HG03342 (cell line): ENCODE data around the gene ZNF3.

Experiments used
- ATAC-seq: cut with Tn5 transposase; IDR thresholded peaks from one replicate; pipeline ENCODE4 v1.9.1; 2021; ENCODE audit warnings: mild to moderate bottlenecking, moderate library complexity; ENCODE audit not compliant: unreplicated experiment

The ZNF3 gene

GRCh38 chr7:100088621-100089457, 7.3 kb upstream of the ZNF3 start, which contains the start of gene COPS6:
Gene COPS6 (plus strand): TSS chr7:100088969. CDS start chr7:100088991, 22 bp downstream.
- ATAC-seq, result peak; percentile 42

- ATAC-seq, result no peak
Measured at GRCh38 chr7:100088095-100088620, 6.6 kb upstream of the ZNF3 start.

GRCh38 chr7:100087055-100087750, 5.7 kb upstream of the ZNF3 start:
- no peak for ATAC-seq

- ATAC-seq, result no peak
Measured at GRCh38 chr7:100085515-100085914, 4.0 kb upstream of the ZNF3 start.

- ATAC-seq, result no peak
Measured at GRCh38 chr7:100082978-100083377, 1.5 kb upstream of the ZNF3 start.

- ATAC-seq, result no peak
Measured at GRCh38 chr7:100080907-100081534, 502 bp downstream of the ZNF3 start.

- ATAC-seq, result no peak
Measured at GRCh38 chr7:100079024-100079560, 2.4 kb downstream of the ZNF3 start.

GRCh38 chr7:100077205-100077604, 4.3 kb downstream of the ZNF3 start:
- no peak for ATAC-seq

GRCh38 chr7:100075418-100075817, 6.1 kb downstream of the ZNF3 start:
- no peak for ATAC-seq

GRCh38 chr7:100074841-100075240, 6.7 kb downstream of the ZNF3 start:
- no peak for ATAC-seq

GRCh38 chr7:100072462-100072861, 9.1 kb downstream of the ZNF3 start:
- ATAC-seq, result no peak

GRCh38 chr7:100071018-100071723, 10.4 kb downstream of the ZNF3 start:
- no peak for ATAC-seq

GRCh38 chr7:100069991-100070390, 11.5 kb downstream of the ZNF3 start:
- no peak for ATAC-seq

GRCh38 chr7:100066953-100067352, 14.6 kb downstream of the ZNF3 start:
- ATAC-seq, result no peak

- ATAC-seq, result no peak
Measured at GRCh38 chr7:100065452-100066186, 15.9 kb downstream of the ZNF3 start.

GRCh38 chr7:100064162-100064561, 17.4 kb downstream of the ZNF3 start:
- no peak for ATAC-seq

- ATAC-seq, result no peak
Measured at GRCh38 chr7:100063376-100063775, 18.1 kb downstream of the ZNF3 start.

- no peak for ATAC-seq
Measured at GRCh38 chr7:100061518-100062193, 19.9 kb downstream of the ZNF3 start.

- no peak for ATAC-seq
Measured at GRCh38 chr7:100059251-100059739, 22.2 kb downstream of the ZNF3 start.
